ENCODE measurements around the gene TK1. TPM values are rescaled to one million over a fixed set of nuclear protein-coding genes. Genes with fewer than 3 reads are reported as not detected.

TK1 gene
- total and polyA plus RNA-seq, 2 donors (not counting 1 experiment from before 2014, with no cell fraction given): 2.2 to 3.8 TPM

GRCh38 chr17:78227455-78227916 is 40.6 kb upstream of the TK1 start:
- H3K9me3 Mint-ChIP-seq (ENCODE audit: insufficient read depth): no peaks in the 10 kb centered on the region
- Histone ChIP-seq H3K27ac (ENCODE audit: low read length in 2 of 2) (no peak overlapping the region), H3K27me3 (replicated peaks in 1 of 4; ENCODE audit: control extremely low read depth in 1 of 4, control insufficient read depth in 3 of 4, insufficient read depth in 4 of 4, low read length in 3 of 4) (peaks cover 0 to 50% (median 21%) of the 10 kb centered on the region in 4 experiments), H3K36me3 (replicated peaks in 1 of 2; ENCODE audit: control extremely low read depth in 1 of 2, control insufficient read depth in 1 of 2, extremely low read depth in 1 of 2, insufficient read depth in 2 of 2, low read length in 1 of 2) (no peaks in the 10 kb centered on the region), H2AFZ (ENCODE audit: insufficient read depth, low read depth, low read length, poor library complexity, severe bottlenecking) (no peak overlapping the region), H3K4me2 (replicated peaks; ENCODE audit: low read depth, low read length, poor library complexity, severe bottlenecking) (no peak overlapping the region), H3K9me3 (ENCODE audit: control extremely low read depth in 1 of 3, control insufficient read depth in 2 of 3, insufficient read depth in 1 of 3, low read length in 2 of 3) (peaks cover 0 to 14% (median 0%) of the 10 kb centered on the region in 3 donors), H3K4me3 (ENCODE audit: control extremely low read depth in 1 of 5, extremely low read depth in 1 of 5, insufficient read depth in 1 of 5, low read depth in 2 of 5, low read length in 4 of 5) (no peak overlapping the region), H3K9ac (ENCODE audit: low read length) (no peak overlapping the region), H4K20me1 (ENCODE audit: control insufficient read depth, insufficient read depth, low read length, poor library complexity, severe bottlenecking) (no peaks in the 10 kb centered on the region), H3K79me2 (ENCODE audit: control insufficient read depth, insufficient read depth, low read length) (no peaks in the 10 kb centered on the region), H3K4me1 (ENCODE audit: control insufficient read depth in 2 of 2, insufficient read depth in 2 of 2, low read length in 2 of 2) (peaks cover 21 to 23% of the 10 kb centered on the region in 2 donors)
- TF ChIP-seq EZH2 (IDR thresholded peaks at IDR 0.05; ENCODE audit: borderline replicate concordance, insufficient read depth, low read depth, low read length, poor library complexity, severe bottlenecking) (no peak), CTCF (IDR thresholded peaks at IDR 0.05) (no peak)
- intact Hi-C loops (cut with micrococcal nuclease): no loop called here
- ChIA-PET POLR2A (no interaction called here), CTCF (no interaction called here)
- DNase-seq (no peak), ATAC-seq (ENCODE audit: low read depth) (no peak)
- no peak overlapping the region for H3K27ac Mint-ChIP-seq
- peaks cover 10% of the 10 kb centered on the region for H3K4me1 Mint-ChIP-seq
- no peak overlapping the region for H3K4me3 Mint-ChIP-seq
- peaks cover 12% of the 10 kb centered on the region for H3K27me3 Mint-ChIP-seq
- 46% methylated on average over 9 of the region's 10 CpGs for WGBS (ENCODE audit: insufficient coverage)

- ATAC-seq (ENCODE audit: low read depth): no peak
- H3K4me1 Mint-ChIP-seq: peaks cover 4% of the 10 kb centered on the region
- H3K27ac ChIP-seq (ENCODE audit: low read length in 2 of 2): no peak overlapping the region
- H3K36me3 ChIP-seq (replicated peaks in 1 of 2; ENCODE audit: control extremely low read depth in 1 of 2, control insufficient read depth in 1 of 2, extremely low read depth in 1 of 2, insufficient read depth in 2 of 2, low read length in 1 of 2): no peaks in the 10 kb centered on the region
- no peak overlapping the region for H3K9ac ChIP-seq (ENCODE audit: low read length)
- no peak overlapping the region for H2AFZ ChIP-seq (ENCODE audit: insufficient read depth, low read depth, low read length, poor library complexity, severe bottlenecking)
- H3K27ac Mint-ChIP-seq: no peak overlapping the region
- H3K27me3 ChIP-seq (replicated peaks in 1 of 4; ENCODE audit: control extremely low read depth in 1 of 4, control insufficient read depth in 3 of 4, insufficient read depth in 4 of 4, low read length in 3 of 4): peaks cover 0 to 44% (median 16%) of the 10 kb centered on the region in 4 experiments
- 9% methylated on average over 17 of the region's 20 CpGs for WGBS (ENCODE audit: insufficient coverage)
- H3K4me2 ChIP-seq (replicated peaks; ENCODE audit: low read depth, low read length, poor library complexity, severe bottlenecking): no peak overlapping the region
- DNase-seq: no peak
- peaks cover 11% of the 10 kb centered on the region for H3K27me3 Mint-ChIP-seq
- no peak overlapping the region for H3K4me3 Mint-ChIP-seq
- no peaks in the 10 kb centered on the region for H4K20me1 ChIP-seq (ENCODE audit: control insufficient read depth, insufficient read depth, low read length, poor library complexity, severe bottlenecking)
- TF ChIP-seq EZH2 (IDR thresholded peaks at IDR 0.05; ENCODE audit: borderline replicate concordance, insufficient read depth, low read depth, low read length, poor library complexity, severe bottlenecking): no peak
- no peaks in the 10 kb centered on the region for H3K9me3 Mint-ChIP-seq (ENCODE audit: insufficient read depth)
- ChIA-PET POLR2A (interaction anchor here (0.6 kb wide), 1 partner anchor 17 kb away, joined by 5 read pairs; no protein-coding TSS in a partner anchor), CTCF (interaction anchor here (1.4 to 2.5 kb wide), 3 partner anchors 10 to 25 kb away, joined by 3 to 9 read pairs (median 3); no protein-coding TSS in a partner anchor)
- intact Hi-C loops (cut with micrococcal nuclease): no loop called here
- no peak overlapping the region for H3K4me3 ChIP-seq (ENCODE audit: control extremely low read depth in 1 of 5, extremely low read depth in 1 of 5, insufficient read depth in 1 of 5, low read depth in 2 of 5, low read length in 4 of 5)
- peaks cover 15 to 17% of the 10 kb centered on the region in 2 donors for H3K4me1 ChIP-seq (ENCODE audit: control insufficient read depth in 2 of 2, insufficient read depth in 2 of 2, low read length in 2 of 2)
- H3K9me3 ChIP-seq (ENCODE audit: control extremely low read depth in 1 of 3, control insufficient read depth in 2 of 3, insufficient read depth in 1 of 3, low read length in 2 of 3): peaks cover 0 to 11% (median 0%) of the 10 kb centered on the region in 3 donors
- H3K79me2 ChIP-seq (ENCODE audit: control insufficient read depth, insufficient read depth, low read length): no peaks in the 10 kb centered on the region
These were observed 40.1 kb upstream of the TK1 start for GRCh38 chr17:78226759-78227454.
